OCI-M2 (cell line): ENCODE data around the gene HMG20B.
"Not testable (repeated sequence)": the region's sequence is repeated elsewhere in the genome, so short reads cannot be mapped to it uniquely, and the experiment has no call there.

Source experiments
- DNase-seq: peaks from one replicate; lab custom pipeline; 2025; ENCODE audit not compliant: unreplicated experiment; lab: John Stamatoyannopoulos, UW

Gene HMG20B

GRCh38 chr19:3555653-3556422 lies 16.9 kb upstream of the HMG20B start:
- no peak for DNase-seq

DNA sequence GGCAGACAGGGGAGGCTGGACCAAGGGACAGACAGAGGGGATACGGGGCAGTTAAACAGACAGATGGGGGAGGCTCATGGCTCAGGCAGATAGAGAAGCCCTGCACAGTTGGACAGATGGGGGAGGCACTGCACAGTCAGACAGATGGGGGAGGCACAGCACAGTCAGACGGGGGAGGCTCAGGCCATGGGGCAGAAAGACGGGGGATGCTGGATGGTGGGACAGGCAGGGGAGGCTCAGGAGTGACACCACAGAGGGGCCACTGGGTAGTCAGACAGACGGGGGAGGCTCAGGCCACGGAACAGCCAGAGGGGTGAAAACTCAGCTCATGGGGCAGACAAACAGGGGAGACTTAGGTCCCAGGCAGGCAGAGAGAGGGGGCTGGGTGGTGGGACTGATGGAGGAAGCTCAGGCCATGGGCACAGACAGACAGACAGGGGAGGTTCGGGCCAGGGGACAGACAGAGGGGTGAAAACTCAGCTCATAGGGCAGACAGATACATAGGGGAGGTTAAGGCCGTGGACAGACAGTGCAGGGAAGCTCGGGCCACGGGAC lies 16.2 kb upstream of the HMG20B start:
- DNase-seq, result no peak

DNA sequence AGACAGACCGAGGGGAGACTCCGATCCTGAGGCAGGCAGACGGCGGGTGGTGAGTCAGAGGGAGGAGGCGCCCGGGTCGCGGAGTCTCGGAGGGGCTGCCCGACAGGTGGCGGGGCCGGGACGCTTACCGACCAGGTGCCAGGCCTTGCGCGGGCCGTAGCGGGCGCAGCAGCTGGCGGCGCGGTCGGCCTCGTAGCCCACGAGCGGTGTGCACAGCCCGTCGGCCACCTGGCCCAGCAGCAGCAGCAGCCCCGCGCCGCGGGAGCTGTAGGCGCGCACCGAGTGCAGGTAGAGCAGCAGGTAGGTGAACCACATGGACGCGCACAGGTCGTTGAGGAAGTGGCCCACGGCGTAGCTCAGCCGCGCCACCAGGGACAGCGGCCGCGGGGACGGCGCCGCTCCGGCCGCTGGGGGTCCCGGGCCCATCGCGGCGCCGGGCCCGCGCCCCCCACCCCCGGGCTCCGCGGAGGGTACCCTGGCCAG lies 15.7 kb upstream of the HMG20B start:
- no peak for DNase-seq

- peak; percentile 51 for DNase-seq
Measured at GRCh38 chr19:3557461-3558248, 15.1 kb upstream of the HMG20B start, which contains the start of gene MFSD12. Gene MFSD12 (minus strand): TSS chr19:3557586. CDS start chr19:3557403, 183 bp downstream.

DNA sequence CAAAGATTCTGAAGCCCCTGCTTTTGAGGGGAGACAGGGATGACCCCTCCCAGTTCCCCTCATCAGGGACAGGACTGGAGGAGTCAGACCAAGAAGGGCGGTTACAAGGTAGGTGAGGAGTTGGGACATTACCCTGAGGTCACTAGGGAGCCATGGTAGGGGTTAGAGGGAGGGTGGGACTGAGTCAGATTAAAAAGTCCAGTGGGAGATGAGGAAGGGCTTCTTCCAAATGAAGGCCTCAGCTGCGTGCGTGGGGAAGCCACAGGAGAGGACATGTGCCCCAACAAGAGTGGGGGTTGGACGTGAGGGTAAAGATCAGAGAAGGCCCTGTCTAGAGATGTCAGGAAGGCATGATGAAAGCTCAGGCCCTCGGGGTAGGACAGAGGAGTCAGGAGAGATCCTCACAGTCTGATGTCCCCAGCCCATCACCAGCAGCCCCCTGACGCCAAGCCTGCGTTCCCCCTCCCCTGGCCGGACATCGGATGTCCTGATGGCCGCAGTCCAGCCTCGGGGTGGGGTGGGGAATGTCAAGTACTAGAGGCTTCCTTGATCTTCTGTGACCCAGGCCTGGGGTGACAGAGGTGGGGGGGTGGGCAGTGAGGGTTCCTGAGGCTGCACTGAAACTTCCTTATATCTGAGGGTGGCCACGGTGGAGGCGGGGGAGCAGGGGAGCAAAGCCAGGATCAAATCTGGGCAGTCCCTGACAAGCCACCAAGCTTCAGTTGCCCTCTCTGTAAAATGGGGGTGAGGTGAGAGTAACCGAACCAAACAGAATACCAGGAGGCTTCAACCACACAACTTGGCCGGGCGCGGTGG lies 8.8 kb upstream of the HMG20B start:
- no peak for DNase-seq

GRCh38 chr19:3565139-3565538 lies 7.6 kb upstream of the HMG20B start:
- no peak for DNase-seq

- not testable (repeated sequence) for DNase-seq
Measured at GRCh38 chr19:3570042-3570441, 2.7 kb upstream of the HMG20B start.

- no peak for DNase-seq
Measured at GRCh38 chr19:3570606-3571011, 2.1 kb upstream of the HMG20B start.

- peak; percentile 85 for DNase-seq
Measured at GRCh38 chr19:3572132-3572854, 451 bp upstream of the HMG20B start.

GRCh38 chr19:3573162-3573857 lies 566 bp downstream of the HMG20B start:
- DNase-seq, result no peak

DNA sequence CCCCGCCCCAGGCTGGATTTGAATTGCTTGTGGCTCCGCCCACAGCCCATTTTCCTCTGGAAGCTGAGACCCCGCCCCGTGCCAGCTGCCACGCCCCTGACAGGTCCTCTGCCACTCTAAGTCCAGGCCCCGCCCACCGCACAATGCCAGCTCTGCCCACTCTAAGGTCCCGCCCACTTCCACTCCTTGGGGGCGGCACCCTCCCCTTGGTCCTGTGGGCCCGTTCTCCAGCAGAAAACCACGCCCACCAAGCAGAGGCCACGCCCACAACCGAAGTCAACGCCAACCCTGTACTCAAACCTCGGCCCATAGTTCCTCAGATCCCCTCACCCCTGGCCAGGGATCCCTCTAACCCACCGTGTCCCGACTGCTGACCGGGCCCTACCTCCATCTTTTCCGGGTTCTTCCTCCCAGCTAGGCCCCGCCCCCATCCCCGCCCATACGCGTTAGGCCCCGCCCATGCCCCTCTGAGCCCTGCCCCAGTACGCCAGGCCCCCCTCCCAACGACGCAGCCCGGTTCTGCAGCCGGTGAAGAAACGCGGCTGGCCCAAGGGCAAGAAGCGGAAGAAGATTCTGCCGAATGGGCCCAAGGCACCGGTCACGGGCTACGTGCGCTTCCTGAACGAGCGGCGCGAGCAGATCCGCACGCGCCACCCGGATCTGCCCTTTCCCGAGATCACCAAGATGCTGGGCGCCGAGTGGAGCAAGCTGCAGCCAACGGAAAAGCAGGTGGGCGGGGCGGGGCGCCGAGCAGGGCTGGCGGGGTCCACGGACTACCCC lies 1.3 kb downstream of the HMG20B start:
- DNase-seq, result no peak

DNA sequence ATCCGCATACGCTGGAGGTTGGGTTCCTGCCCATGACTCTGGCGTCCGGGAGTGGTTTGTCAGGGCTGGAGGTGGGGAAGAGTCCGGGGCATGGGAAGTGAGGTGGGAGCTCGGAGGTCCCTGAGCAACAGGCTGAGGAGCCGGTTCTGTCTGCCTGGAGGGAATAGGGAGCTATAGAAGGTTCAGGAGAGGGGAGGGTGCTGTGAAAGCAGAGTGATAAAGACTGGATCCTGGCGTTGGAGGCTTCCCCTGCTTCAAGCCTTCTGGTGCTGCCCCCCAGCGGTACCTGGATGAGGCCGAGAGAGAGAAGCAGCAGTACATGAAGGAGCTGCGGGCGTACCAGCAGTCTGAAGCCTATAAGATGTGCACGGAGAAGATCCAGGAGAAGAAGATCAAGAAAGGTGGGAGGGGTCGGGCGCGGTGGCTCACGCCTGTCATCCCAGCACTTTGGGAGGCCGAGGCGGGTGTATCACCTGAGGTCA lies 2.6 kb downstream of the HMG20B start:
- DNase-seq, result no peak

- DNase-seq, result no peak
Measured at GRCh38 chr19:3575949-3576673, 3.4 kb downstream of the HMG20B start.

DNA sequence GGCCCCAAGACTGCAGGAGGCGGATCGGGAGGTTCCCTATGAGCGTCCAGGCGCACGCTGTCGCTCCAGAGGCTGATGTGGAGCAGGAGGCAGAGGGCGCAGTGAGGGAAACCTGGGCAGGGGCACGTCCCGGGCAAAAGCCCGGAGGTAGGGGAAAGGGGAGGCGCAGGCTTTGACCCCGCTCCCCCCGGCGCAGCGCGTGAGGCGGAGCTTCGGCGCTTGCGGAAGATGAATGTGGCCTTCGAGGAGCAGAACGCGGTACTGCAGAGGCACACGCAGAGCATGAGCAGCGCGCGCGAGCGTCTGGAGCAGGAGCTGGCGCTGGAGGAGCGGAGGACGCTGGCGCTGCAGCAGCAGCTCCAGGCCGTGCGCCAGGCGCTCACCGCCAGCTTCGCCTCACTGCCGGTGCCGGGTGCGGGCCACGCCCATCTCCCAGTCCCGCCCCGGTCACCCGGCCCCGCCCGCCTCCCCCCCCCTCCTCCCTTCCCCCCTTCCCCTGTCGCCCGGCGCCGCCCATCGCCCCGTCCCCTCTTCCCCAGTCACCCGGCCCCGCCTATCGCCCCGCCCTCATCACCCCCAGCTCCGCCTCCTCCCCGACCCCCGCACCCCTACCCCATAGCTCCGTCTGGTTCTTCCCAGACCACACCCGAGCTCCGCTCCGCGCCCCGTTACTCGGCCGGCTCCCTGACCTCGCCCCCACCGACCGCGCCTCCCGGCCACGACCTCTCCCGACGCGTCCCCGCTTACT lies 4.1 kb downstream of the HMG20B start:
- DNase-seq, result no peak

- no peak for DNase-seq
Measured at GRCh38 chr19:3577723-3578344, 5.1 kb downstream of the HMG20B start.

GRCh38 chr19:3578390-3578789 lies 5.6 kb downstream of the HMG20B start:
- DNase-seq, result no peak
